Vagina (tissue), 2 donors: ENCODE data around the gene EFTUD2. TPM values are rescaled to one million over a fixed set of nuclear protein-coding genes. Genes with fewer than 3 reads are reported as not detected.
A peak's percentile ranks its signal among the peaks of the same experiment; 100 is the strongest.

Source experiments
- DNase-seq, 2 donors: peaks; one replicate each; pipeline ENCODE4 v3.0.0-alpha.2; 2017; ENCODE audit errors: extremely low spot score in 2 of 2
- H3K27ac ChIP-seq: fragments of 200-600 bp; sonication (generic); one replicate; pipeline ENCODE4 v1.5.1; 2019
- H3K27me3 ChIP-seq: fragments of 200-600 bp; sonication (generic); one replicate; pipeline ENCODE4 v1.5.1; 2019
- H3K36me3 ChIP-seq, 2 donors: fragments of 200-600 bp; sonication (generic); one replicate each; pipeline ENCODE4 v1.5.1; 2017 to 2019
- H3K4me1 ChIP-seq: fragments of 200-600 bp; sonication (generic); one replicate; pipeline ENCODE4 v1.5.1; 2019
- H3K4me3 ChIP-seq, 2 donors: fragments of 200-600 bp; sonication (generic); 1 replicate in 1 of 2; 2 replicates in 1 of 2; pipeline ENCODE4 v1.5.1; 2016 to 2019
- H3K9me3 ChIP-seq: fragments of 200-600 bp; sonication (generic); one replicate; pipeline ENCODE4 v1.5.1; 2019
- POLR2A ChIP-seq, 2 donors: fragments of 450-650 bp; IDR thresholded peaks; one replicate each; pipeline ENCODE4 v1.6.1; 2017; ENCODE audit warnings: antibody characterized with exemption in 2 of 2, mild to moderate bottlenecking in 2 of 2, moderate library complexity in 2 of 2
- POLR2AphosphoS5 ChIP-seq, 2 donors: sonication (generic); formaldehyde crosslinking; IDR thresholded peaks; one replicate each; pipeline ENCODE4 v1.9.0; 2017; ENCODE audit warnings: antibody characterized with exemption in 2 of 2, mild to moderate bottlenecking in 2 of 2, low read depth in 1 of 2; ENCODE audit not compliant: insufficient read depth in 1 of 2
- intact Hi-C: fragments of 100-400 bp; cut with DNase I; formaldehyde crosslinking; loops from one replicate; pipeline ENCODE4 v1.15.1; 2023
- total RNA-seq: library from RNA; depleted of rRNA; stranded (reverse); fragments of >200 nt; gene quantifications from one replicate; pipeline ENCODE4 v1.2.3, GENCODE V29; 2016
- TF ChIP-seq, protein P1 (sequence below), 3 experiments: fragments of 450-650 bp in 2 of 3; fragments of 200-600 bp in 1 of 3; sonication (generic) in 1 of 3; IDR thresholded peaks; one replicate each; pipeline ENCODE4 v1.5.1; 2017 to 2019; ENCODE audit warnings: antibody characterized with exemption in 3 of 3, mild to moderate bottlenecking in 2 of 3, moderate library complexity in 2 of 3

Gene EFTUD2
- total RNA-seq, 1 donor from 2014 or later, result 55.5 TPM

- Histone ChIP-seq H3K4me3 (no peak overlapping the region), H3K27me3 (no peaks in the 10 kb centered on the region), H3K9me3 (no peaks in the 10 kb centered on the region), H3K36me3 (peaks cover 0 to 38% of the 10 kb centered on the region in 2 donors), H3K4me1 (no peaks in the 10 kb centered on the region), H3K27ac (peak overlapping the region; percentile 21)
- no peak for DNase-seq
- TF ChIP-seq POLR2A (IDR thresholded peaks at IDR 0.05), result no peak
- TF ChIP-seq POLR2AphosphoS5 (IDR thresholded peaks at IDR 0.05; ENCODE audit: insufficient read depth in 1 of 2, low read depth in 1 of 2), result no peak
- TF ChIP-seq, protein P1, sequence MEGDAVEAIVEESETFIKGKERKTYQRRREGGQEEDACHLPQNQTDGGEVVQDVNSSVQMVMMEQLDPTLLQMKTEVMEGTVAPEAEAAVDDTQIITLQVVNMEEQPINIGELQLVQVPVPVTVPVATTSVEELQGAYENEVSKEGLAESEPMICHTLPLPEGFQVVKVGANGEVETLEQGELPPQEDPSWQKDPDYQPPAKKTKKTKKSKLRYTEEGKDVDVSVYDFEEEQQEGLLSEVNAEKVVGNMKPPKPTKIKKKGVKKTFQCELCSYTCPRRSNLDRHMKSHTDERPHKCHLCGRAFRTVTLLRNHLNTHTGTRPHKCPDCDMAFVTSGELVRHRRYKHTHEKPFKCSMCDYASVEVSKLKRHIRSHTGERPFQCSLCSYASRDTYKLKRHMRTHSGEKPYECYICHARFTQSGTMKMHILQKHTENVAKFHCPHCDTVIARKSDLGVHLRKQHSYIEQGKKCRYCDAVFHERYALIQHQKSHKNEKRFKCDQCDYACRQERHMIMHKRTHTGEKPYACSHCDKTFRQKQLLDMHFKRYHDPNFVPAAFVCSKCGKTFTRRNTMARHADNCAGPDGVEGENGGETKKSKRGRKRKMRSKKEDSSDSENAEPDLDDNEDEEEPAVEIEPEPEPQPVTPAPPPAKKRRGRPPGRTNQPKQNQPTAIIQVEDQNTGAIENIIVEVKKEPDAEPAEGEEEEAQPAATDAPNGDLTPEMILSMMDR (IDR thresholded peaks at IDR 0.05), result no peak
- intact Hi-C loops, result no loop called here
Measured at GRCh38 chr17:44850025-44850424, 49.2 kb downstream of the EFTUD2 start.

DNA sequence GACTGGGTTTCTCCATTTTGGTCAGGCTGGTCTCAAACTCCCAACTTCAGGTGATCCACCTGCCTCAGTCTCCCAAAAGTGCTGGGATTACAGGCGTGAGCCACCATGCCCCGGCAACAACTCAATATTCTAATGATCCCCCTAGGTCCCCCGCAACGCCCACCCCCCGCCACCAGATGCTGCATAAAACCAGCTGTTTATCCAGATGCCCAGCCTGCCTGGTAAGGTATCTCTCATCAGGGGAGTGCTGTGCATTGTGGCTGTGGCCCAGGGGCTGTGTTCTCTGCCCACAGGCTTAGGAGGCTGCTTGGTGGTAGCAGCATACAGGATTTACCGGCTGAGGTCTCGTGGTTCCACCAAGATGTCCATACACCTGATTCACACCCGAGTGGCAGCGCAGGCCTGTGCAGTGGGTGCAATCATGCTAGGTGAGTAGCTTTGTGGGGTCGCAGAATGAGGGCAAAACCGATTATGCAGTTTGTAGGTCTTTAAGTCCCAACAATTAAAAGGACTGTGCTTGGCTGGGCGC, 50.2 kb downstream of the EFTUD2 start:
- DNase-seq, result no peak
- Histone ChIP-seq H3K27ac (no peak overlapping the region), H3K9me3 (no peaks in the 10 kb centered on the region), H3K36me3 (peaks cover 0 to 28% of the 10 kb centered on the region in 2 donors), H3K4me1 (no peaks in the 10 kb centered on the region), H3K4me3 (no peak overlapping the region), H3K27me3 (no peaks in the 10 kb centered on the region)
- no peak for TF ChIP-seq POLR2AphosphoS5 (IDR thresholded peaks at IDR 0.05; ENCODE audit: insufficient read depth in 1 of 2, low read depth in 1 of 2)
- TF ChIP-seq, protein P1 (IDR thresholded peaks at IDR 0.05), result no peak
- no peak for TF ChIP-seq POLR2A (IDR thresholded peaks at IDR 0.05)
- intact Hi-C loops, result no loop called here

- Histone ChIP-seq H3K36me3 (peaks cover 0 to 22% of the 10 kb centered on the region in 2 donors), H3K27ac (no peak overlapping the region), H3K9me3 (no peaks in the 10 kb centered on the region), H3K4me1 (no peaks in the 10 kb centered on the region), H3K27me3 (no peaks in the 10 kb centered on the region), H3K4me3 (no peak overlapping the region)
- TF ChIP-seq, protein P1 (IDR thresholded peaks at IDR 0.05), result no peak
- no peak for TF ChIP-seq POLR2A (IDR thresholded peaks at IDR 0.05)
- no peak for TF ChIP-seq POLR2AphosphoS5 (IDR thresholded peaks at IDR 0.05; ENCODE audit: insufficient read depth in 1 of 2, low read depth in 1 of 2)
- DNase-seq, result no peak
- intact Hi-C loops, result no loop called here
Measured at GRCh38 chr17:44848257-44848795, 50.9 kb downstream of the EFTUD2 start.

DNA sequence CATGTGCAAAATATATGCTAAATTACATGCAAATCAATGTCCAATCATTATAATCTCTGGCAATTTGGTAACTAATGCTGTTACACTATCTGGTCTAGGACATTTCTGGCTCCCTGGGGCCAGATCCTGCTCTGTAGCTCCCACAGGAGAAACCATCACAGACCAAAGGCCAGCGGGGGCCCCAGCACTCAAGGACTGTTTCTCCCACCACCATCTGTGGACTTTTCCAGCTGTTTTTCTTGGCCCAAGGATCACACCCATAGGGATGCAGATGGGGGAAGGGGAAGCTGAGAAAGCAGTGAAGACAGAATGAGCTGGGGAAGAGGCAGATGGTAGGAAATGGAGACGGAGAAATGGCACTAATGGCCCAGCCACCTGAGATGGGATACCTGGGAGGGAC, 51.7 kb downstream of the EFTUD2 start, which contains the start of gene HIGD1B:
TSS of gene HIGD1B (plus strand) at position 298 of the 400 bp plus-strand sequence. CDS start 270 bp downstream, outside the sequence.
- H3K27ac ChIP-seq, result no peak within 1 kb of the TSS

More for the DNA sequence above, 51.7 kb downstream of the EFTUD2 start, which contains the start of gene HIGD1B:
- Histone ChIP-seq H3K27me3 (no peaks in the 10 kb centered on the region), H3K4me3 (no peak within 1 kb of the TSS), H3K4me1 (no peaks in the 10 kb centered on the region), H3K36me3 (peaks cover 0 to 14% of the 10 kb centered on the region in 2 donors), H3K9me3 (no peaks in the 10 kb centered on the region)
- DNase-seq, result no peak
- TF ChIP-seq POLR2A (IDR thresholded peaks at IDR 0.05) (no peak), POLR2AphosphoS5 (IDR thresholded peaks at IDR 0.05; ENCODE audit: insufficient read depth in 1 of 2, low read depth in 1 of 2) (no peak)
- TF ChIP-seq, protein P1 (IDR thresholded peaks at IDR 0.05), result no peak
- intact Hi-C loops, result no loop called here
